Fibroblast of skin of right biceps (primary cell): Measurements from ENCODE around the gene ZSWIM2.
A peak's percentile ranks its signal among the peaks of the same experiment; 100 is the strongest.
"Not testable (repeated sequence)": the region's sequence is repeated elsewhere in the genome, so short reads cannot be mapped to it uniquely, and the experiment has no call there.

Source experiments
- DNase-seq: peaks from one replicate; pipeline ENCODE4 v3.0.0-alpha.2; 2013

ZSWIM2 gene

GRCh38 chr2:186848873-186849578, at the start of gene ZSWIM2:
Gene ZSWIM2, minus strand, starts transcription at chr2:186849170. Its CDS starts 40 bp downstream, at chr2:186849130.
- DNase-seq, result peak; percentile 93

- DNase-seq, result not testable (repeated sequence)
These were observed 47.2 kb upstream of the ZSWIM2 start for GRCh38 chr2:186896220-186896619.

GRCh38 chr2:186895451-186895850, 46.5 kb upstream of the ZSWIM2 start:
- no peak for DNase-seq

GRCh38 chr2:186894478-186894877, 45.5 kb upstream of the ZSWIM2 start:
- DNase-seq, result no peak

- DNase-seq, result no peak
These were observed 43.9 kb upstream of the ZSWIM2 start for GRCh38 chr2:186892821-186893220.

GRCh38 chr2:186891185-186891621, 42.2 kb upstream of the ZSWIM2 start:
- peak; percentile 75 for DNase-seq

- peak; percentile 42 for DNase-seq
These were observed 40.3 kb upstream of the ZSWIM2 start for GRCh38 chr2:186889101-186889879.

GRCh38 chr2:186887107-186888090, 38.4 kb upstream of the ZSWIM2 start:
- DNase-seq, result no peak

- no peak for DNase-seq
These were observed 35.6 kb upstream of the ZSWIM2 start for GRCh38 chr2:186884587-186884986.

GRCh38 chr2:186883666-186884065, 34.7 kb upstream of the ZSWIM2 start:
- DNase-seq, result no peak

GRCh38 chr2:186882511-186883071, 33.6 kb upstream of the ZSWIM2 start:
- DNase-seq, result peak; percentile 19

GRCh38 chr2:186881660-186882059, 32.7 kb upstream of the ZSWIM2 start:
- DNase-seq, result no peak

- no peak for DNase-seq
These were observed 30.3 kb upstream of the ZSWIM2 start for GRCh38 chr2:186879312-186879711.

GRCh38 chr2:186874713-186875112, 25.7 kb upstream of the ZSWIM2 start:
- DNase-seq, result no peak

- no peak for DNase-seq
These were observed 22.9 kb upstream of the ZSWIM2 start for GRCh38 chr2:186871881-186872280.

- DNase-seq, result no peak
These were observed 19.4 kb upstream of the ZSWIM2 start for GRCh38 chr2:186868344-186868743.

- DNase-seq, result peak; percentile 36
These were observed 14.1 kb upstream of the ZSWIM2 start for GRCh38 chr2:186862869-186863709.

GRCh38 chr2:186855216-186855615, 6.2 kb upstream of the ZSWIM2 start:
- DNase-seq, result no peak

GRCh38 chr2:186853951-186854350, 5.0 kb upstream of the ZSWIM2 start:
- peak; percentile 60 for DNase-seq

GRCh38 chr2:186852508-186852907, 3.5 kb upstream of the ZSWIM2 start:
- no peak for DNase-seq

GRCh38 chr2:186842373-186842772, 6.6 kb downstream of the ZSWIM2 start:
- no peak for DNase-seq

GRCh38 chr2:186841940-186842339, 7.0 kb downstream of the ZSWIM2 start:
- DNase-seq, result peak; percentile 86
